GM04503 (cell line): Measurements from ENCODE around the gene TMEM170B.
"Not testable (repeated sequence)": the region's sequence is repeated elsewhere in the genome, so short reads cannot be mapped to it uniquely, and the experiment has no call there.

Experiments
- DNase-seq: peaks from one replicate; pipeline ENCODE4 v3.0.0-alpha.2; 2012; ENCODE audit warnings: low read depth

The TMEM170B gene

GRCh38 chr6:11528996-11529395 is 8.6 kb upstream of the TMEM170B start:
- no peak for DNase-seq

GRCh38 chr6:11532097-11532496 is 5.5 kb upstream of the TMEM170B start:
- no peak for DNase-seq

GRCh38 chr6:11534561-11534960 is 3.0 kb upstream of the TMEM170B start:
- no peak for DNase-seq

GRCh38 chr6:11535801-11536230 is 1.7 kb upstream of the TMEM170B start:
- DNase-seq = no peak

GRCh38 chr6:11536795-11537194 is 754 bp upstream of the TMEM170B start:
- no peak for DNase-seq

GRCh38 chr6:11538052-11538818 is 686 bp downstream of the TMEM170B start:
- no peak for DNase-seq

- no peak for DNase-seq
These were observed 1.4 kb downstream of the TMEM170B start for GRCh38 chr6:11538819-11539468.

- DNase-seq = no peak
These were observed 5.3 kb downstream of the TMEM170B start for GRCh38 chr6:11542863-11543262.

- no peak for DNase-seq
These were observed 6.5 kb downstream of the TMEM170B start for GRCh38 chr6:11543919-11544518.

- not testable (repeated sequence) for DNase-seq
These were observed 10.3 kb downstream of the TMEM170B start for GRCh38 chr6:11547846-11548245.

- not testable (repeated sequence) for DNase-seq
These were observed 11.0 kb downstream of the TMEM170B start for GRCh38 chr6:11548578-11548977.

GRCh38 chr6:11551053-11551452 is 13.5 kb downstream of the TMEM170B start:
- DNase-seq = no peak

GRCh38 chr6:11552442-11552841 is 14.9 kb downstream of the TMEM170B start:
- DNase-seq = no peak

GRCh38 chr6:11553824-11554223 is 16.3 kb downstream of the TMEM170B start:
- no peak for DNase-seq

GRCh38 chr6:11556309-11556708 is 18.8 kb downstream of the TMEM170B start:
- DNase-seq = no peak

- no peak for DNase-seq
These were observed 26.2 kb downstream of the TMEM170B start for GRCh38 chr6:11563793-11564192.

GRCh38 chr6:11566609-11567008 is 29.1 kb downstream of the TMEM170B start:
- DNase-seq = no peak

GRCh38 chr6:11571073-11571472 is 33.5 kb downstream of the TMEM170B start:
- DNase-seq = no peak

GRCh38 chr6:11575408-11576033 is 38.0 kb downstream of the TMEM170B start:
- peak; percentile 29 for DNase-seq

- no peak for DNase-seq
These were observed 43.3 kb downstream of the TMEM170B start for GRCh38 chr6:11580686-11581405.

- DNase-seq = no peak
These were observed 46.7 kb downstream of the TMEM170B start for GRCh38 chr6:11584244-11584643.

- DNase-seq = no peak
These were observed 48.0 kb downstream of the TMEM170B start for GRCh38 chr6:11585426-11586016.
